AG04450 (cell line): ENCODE data around the gene WASL. TPM values are rescaled to one million over a fixed set of nuclear protein-coding genes. Genes with fewer than 3 reads are reported as not detected.

Source experiments
- CTCF ChIA-PET: fragments of 300-600, 350-600 bp; formaldehyde crosslinking; extraction: SDS; loops from one replicate; lab custom pipeline; 2022; ENCODE audit warnings: antibody characterized with exemption, inconsistent platforms; lab: Charles Lee
- POLR2A ChIA-PET: fragments of 350-600 bp; formaldehyde crosslinking; extraction: SDS; loops from one replicate; lab custom pipeline; 2021; ENCODE audit warnings: antibody characterized with exemption, inconsistent platforms; lab: Yijun Ruan, JAX
- DNase-seq: peaks from one replicate; pipeline ENCODE4 v3.0.0-alpha.2; 2011; ENCODE audit warnings: low read depth, low spot score
- H3K27ac ChIP-seq: one replicate; pipeline ENCODE4 v1.5.1; 2012; ENCODE audit warnings: low read depth, low read length, control low read depth
- H3K27me3 ChIP-seq: one replicate; pipeline ENCODE4 v1.6.0; 2012; ENCODE audit warnings: low read length; ENCODE audit not compliant: control insufficient read depth, insufficient read depth
- H3K4me3 ChIP-seq: 2 replicates; pipeline ENCODE4 v1.5.1; 2011; ENCODE audit warnings: mild to moderate bottlenecking, low read depth, low read length, control low read depth
- H3K9me3 ChIP-seq: 2 replicates; pipeline ENCODE4 v1.5.1; 2012; ENCODE audit warnings: low read length; ENCODE audit not compliant: control insufficient read depth, insufficient read depth
- CTCF ChIP-seq: IDR thresholded peaks from 2 replicates; pipeline ENCODE4 v1.5.1; 2011; ENCODE audit warnings: low read depth, low read length, control low read depth, inconsistent platforms
- polyA plus RNA-seq: library from polyadenylated mRNA; depleted of rRNA; stranded (reverse); fragments of >200 nt; gene quantifications from 2 replicates; pipeline ENCODE4 v1.2.3, GENCODE V29; 2011

Gene WASL
- polyA plus RNA-seq, 1 experiment = 11.9 TPM

- H3K27me3 ChIP-seq = no peaks in the 10 kb centered on the region
- no peak overlapping the region for H3K4me3 ChIP-seq
- DNase-seq = no peak
- ChIA-PET POLR2A (no interaction called here), CTCF (interaction anchor here (1.4 kb wide), 1 partner anchor 31 kb away, joined by 5 read pairs; no protein-coding TSS in a partner anchor)
- no peak overlapping the region for H3K27ac ChIP-seq
- H3K9me3 ChIP-seq = no peaks in the 10 kb centered on the region
- no peak for TF ChIP-seq CTCF
Measured at GRCh38 chr7:123732413-123733091, 16.3 kb downstream of the WASL start.

DNA sequence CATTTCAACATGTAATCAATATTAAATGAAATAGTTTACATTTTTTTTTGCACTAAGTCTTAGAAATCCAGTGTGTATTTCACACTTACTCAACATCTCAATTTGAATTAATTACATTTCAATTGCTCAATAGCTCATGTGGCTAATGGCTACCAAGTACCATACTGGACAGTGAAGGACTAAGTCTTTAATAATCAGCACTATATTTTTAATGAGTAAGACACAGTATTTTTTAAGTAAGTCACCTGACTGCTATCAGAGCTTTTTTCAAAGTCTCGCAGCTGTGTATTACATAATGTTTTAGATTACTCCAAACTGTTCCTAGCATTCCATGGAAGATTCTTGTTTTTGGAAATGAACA lies 19.6 kb downstream of the WASL start:
- Histone ChIP-seq H3K27ac (no peak overlapping the region), H3K4me3 (no peak overlapping the region), H3K9me3 (no peaks in the 10 kb centered on the region), H3K27me3 (no peaks in the 10 kb centered on the region)
- no peak for DNase-seq
- ChIA-PET POLR2A (interaction anchor here (4.1 kb wide), 1 partner anchor 19 kb away, joined by 32 read pairs; the partner anchor contains the start of gene WASL), CTCF (interaction anchor here (1.6 kb wide), 1 partner anchor 20 kb away, joined by 7 read pairs; the partner anchor contains the start of gene WASL)
- no peak for TF ChIP-seq CTCF

DNA sequence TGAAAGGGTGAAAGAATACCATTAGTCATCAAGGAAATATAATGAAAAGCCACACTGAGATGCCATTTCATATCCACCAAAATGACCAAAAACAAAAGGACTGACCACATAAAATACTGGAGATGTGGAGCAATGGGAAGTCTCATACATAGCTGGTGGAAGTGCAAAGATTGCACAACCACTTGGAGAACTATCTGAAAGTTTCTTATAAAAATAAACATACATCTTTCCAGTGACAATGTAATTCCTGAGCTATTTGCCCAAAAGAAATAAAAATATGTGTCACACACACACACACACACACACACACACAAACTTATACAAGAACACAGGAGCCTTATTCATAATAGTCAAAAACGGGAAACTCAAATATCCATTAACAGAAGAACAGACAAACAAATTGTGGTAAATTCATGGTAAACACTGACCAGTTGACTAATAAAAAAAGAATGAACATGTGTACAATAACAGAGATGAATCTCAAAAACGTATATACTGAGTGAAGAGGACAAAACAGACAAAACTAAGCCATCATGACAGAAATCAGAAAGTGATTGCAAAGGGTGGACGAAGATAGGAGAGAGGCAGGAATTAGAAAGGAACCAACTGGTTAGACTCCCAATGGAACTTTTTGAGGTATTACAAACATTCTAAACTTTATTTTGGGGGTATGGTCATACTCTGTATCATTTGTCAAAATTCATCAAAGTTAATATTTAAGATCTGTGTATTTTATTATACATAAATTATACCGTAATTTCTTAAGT lies 21.5 kb downstream of the WASL start:
- Histone ChIP-seq H3K9me3 (no peaks in the 10 kb centered on the region), H3K27me3 (no peaks in the 10 kb centered on the region), H3K4me3 (no peak overlapping the region), H3K27ac (no peak overlapping the region)
- CTCF ChIA-PET = interaction anchor here (1.5 kb wide), 1 partner anchor 45 kb away, joined by 4 read pairs; no protein-coding TSS in a partner anchor
- DNase-seq = peak; percentile 54
- POLR2A ChIA-PET = interaction anchor here (0.6 to 4.1 kb wide), 3 partner anchors 10 to 347 kb away, joined by 5 to 32 read pairs (median 9); partner anchors contain the start of gene WASL
- no peak for TF ChIP-seq CTCF

DNA sequence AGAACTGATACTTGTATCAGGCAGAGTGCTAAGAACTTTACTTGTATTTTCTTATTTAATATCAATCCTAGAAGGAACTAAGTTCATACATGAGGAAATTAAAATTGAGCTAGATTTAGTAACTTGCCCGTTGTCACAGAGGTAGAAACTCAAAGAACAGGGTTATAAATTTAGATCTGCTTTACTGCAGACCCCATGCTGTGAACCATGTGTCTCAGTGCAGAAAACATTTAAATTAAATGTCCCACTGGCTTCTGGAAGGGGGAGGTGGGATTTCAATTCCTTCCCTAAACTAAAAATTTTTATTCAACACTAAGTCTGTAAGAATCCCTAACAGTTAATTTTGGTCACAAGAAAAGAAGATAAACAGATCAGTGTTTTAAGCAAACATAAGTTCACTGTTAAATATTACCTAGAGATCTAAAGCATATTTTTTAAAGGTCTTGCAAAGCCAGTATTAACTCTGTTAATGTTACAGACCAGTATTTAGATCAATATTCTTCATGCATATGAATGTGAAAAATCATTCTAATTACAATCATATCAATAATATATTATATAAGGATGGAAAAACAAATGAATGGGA lies 23.1 kb downstream of the WASL start:
- ChIA-PET POLR2A (interaction anchor here (4.1 kb wide), 1 partner anchor 23 kb away, joined by 32 read pairs; the partner anchor contains the start of gene WASL), CTCF (interaction anchor here (1.3 kb wide), 1 partner anchor 43 kb away, joined by 5 read pairs; no protein-coding TSS in a partner anchor)
- no peak for DNase-seq
- TF ChIP-seq CTCF = no peak
- no peak overlapping the region for H3K27ac ChIP-seq
- no peaks in the 10 kb centered on the region for H3K27me3 ChIP-seq
- H3K9me3 ChIP-seq = no peaks in the 10 kb centered on the region
- H3K4me3 ChIP-seq = no peak overlapping the region
